Brain microvascular endothelial cell (primary cell): ENCODE data around the gene SBNO2.

Experiments
- DNase-seq: peaks from one replicate; pipeline ENCODE4 v3.0.0-alpha.2; 2020
- H3K27ac ChIP-seq: fragments of 250-450 bp; sonication (Bioruptor Pico); 2 replicates; pipeline ENCODE4 v1.5.1; 2020; ENCODE audit warnings: mild to moderate bottlenecking, moderate library complexity
- H3K27me3 ChIP-seq: fragments of 250-450 bp; sonication (Bioruptor Pico); replicated peaks from 2 replicates; pipeline ENCODE4 v1.5.1; 2020; ENCODE audit warnings: mild to moderate bottlenecking
- H3K36me3 ChIP-seq: fragments of 250-450 bp; sonication (Bioruptor Pico); replicated peaks from 2 replicates; pipeline ENCODE4 v1.5.1; 2020; ENCODE audit warnings: mild to moderate bottlenecking
- H3K4me3 ChIP-seq: 2 replicates; pipeline ENCODE4 v1.5.1; 2011; ENCODE audit warnings: low read depth, mild to moderate bottlenecking, control low read depth, low read length, moderate library complexity
- in situ Hi-C: cut with HindIII; loops from 2 replicates; pipeline ENCODE4 v1.10.0; 2017; ENCODE audit warnings: low sequenced_read_pairs, low pct_ligation_motif_present
- TF ChIP-seq, protein P1 (sequence below): IDR thresholded peaks from 2 replicates; pipeline ENCODE4 v1.5.1; 2011; ENCODE audit warnings: low read depth, mild to moderate bottlenecking, moderate library complexity, low read length, control low read depth, inconsistent platforms; ENCODE audit errors: missing control alignments

Gene SBNO2

GRCh38 chr19:1220477-1220930, 46.4 kb upstream of the SBNO2 start:
- TF ChIP-seq, protein P1, sequence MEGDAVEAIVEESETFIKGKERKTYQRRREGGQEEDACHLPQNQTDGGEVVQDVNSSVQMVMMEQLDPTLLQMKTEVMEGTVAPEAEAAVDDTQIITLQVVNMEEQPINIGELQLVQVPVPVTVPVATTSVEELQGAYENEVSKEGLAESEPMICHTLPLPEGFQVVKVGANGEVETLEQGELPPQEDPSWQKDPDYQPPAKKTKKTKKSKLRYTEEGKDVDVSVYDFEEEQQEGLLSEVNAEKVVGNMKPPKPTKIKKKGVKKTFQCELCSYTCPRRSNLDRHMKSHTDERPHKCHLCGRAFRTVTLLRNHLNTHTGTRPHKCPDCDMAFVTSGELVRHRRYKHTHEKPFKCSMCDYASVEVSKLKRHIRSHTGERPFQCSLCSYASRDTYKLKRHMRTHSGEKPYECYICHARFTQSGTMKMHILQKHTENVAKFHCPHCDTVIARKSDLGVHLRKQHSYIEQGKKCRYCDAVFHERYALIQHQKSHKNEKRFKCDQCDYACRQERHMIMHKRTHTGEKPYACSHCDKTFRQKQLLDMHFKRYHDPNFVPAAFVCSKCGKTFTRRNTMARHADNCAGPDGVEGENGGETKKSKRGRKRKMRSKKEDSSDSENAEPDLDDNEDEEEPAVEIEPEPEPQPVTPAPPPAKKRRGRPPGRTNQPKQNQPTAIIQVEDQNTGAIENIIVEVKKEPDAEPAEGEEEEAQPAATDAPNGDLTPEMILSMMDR: peak; percentile 41
- H3K36me3 ChIP-seq: peaks cover 17% of the 10 kb centered on the region
- no peaks in the 10 kb centered on the region for H3K27me3 ChIP-seq
- in situ Hi-C loops: no loop called here
- H3K4me3 ChIP-seq: no peak overlapping the region
- no peak overlapping the region for H3K27ac ChIP-seq
- no peak for DNase-seq

- no peak for DNase-seq
- TF ChIP-seq, protein P1: no peak
- no peak overlapping the region for H3K4me3 ChIP-seq
- peaks cover 17% of the 10 kb centered on the region for H3K36me3 ChIP-seq
- no peak overlapping the region for H3K27ac ChIP-seq
- no peaks in the 10 kb centered on the region for H3K27me3 ChIP-seq
- in situ Hi-C loops: no loop called here
These were observed 45.9 kb upstream of the SBNO2 start for GRCh38 chr19:1219786-1220476.

DNA sequence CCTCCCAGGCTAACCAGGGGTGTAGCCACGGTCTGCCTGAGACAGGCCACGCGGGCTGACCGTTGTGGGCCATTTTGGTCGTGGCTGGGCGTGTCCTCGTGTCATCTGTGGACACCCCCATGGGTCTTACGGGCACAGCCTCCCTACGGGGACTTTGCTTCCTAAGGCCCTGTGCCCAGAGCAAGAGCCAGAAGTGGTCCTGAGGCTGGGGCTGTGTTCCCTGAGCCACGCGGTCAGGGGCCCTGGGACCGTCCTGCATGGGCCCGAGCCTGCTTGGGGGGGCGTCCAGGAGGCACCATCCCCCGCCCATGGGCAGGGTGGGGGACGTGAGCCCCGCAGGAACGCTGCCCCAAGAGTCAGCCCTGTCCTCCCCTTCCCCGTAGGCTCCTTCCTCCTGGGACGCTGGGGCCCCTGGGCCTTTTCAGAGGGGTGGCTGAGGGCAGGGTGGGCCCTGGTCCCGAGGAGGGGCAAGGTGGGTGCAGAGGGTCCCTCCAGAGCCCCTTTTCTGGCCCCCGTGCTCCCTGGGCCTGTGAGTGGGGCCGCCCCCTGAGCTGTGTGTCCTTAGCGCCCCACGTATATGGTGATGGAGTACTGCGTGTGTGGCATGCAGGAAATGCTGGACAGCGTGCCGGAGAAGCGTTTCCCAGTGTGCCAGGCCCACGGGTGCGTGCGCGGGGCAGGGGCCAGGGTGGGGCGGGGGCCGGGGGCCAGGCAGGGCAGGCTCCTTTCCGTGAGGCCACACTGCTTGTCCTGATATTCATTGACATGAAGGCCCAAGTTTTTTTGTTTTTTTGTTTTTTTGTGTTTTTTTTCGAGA, 44.9 kb upstream of the SBNO2 start:
- TF ChIP-seq, protein P1: no peak

DNA sequence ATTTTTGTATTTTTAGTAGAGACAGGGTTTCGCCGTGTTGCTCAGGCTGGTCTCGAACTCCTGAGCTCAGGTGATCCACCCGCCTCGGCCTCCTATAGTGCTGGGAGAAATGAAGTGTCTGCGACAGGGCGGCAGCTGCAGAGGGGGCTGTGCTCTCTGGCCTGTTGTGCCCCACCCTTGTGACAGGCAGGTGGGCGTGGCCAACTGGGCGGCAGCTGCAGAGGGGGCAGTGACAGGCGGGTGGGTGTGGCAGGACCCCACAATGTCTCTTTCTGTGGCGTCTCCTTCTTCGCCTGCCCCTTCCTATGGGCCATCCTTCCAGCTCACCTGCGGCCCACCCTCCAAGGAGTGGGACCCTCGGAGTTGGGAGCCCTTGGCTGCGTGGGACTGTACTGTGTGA, 43.3 kb upstream of the SBNO2 start:
- H3K4me3 ChIP-seq: no peak overlapping the region
- DNase-seq: no peak
- H3K36me3 ChIP-seq: peaks cover 13% of the 10 kb centered on the region
- H3K27me3 ChIP-seq: no peaks in the 10 kb centered on the region
- no peak overlapping the region for H3K27ac ChIP-seq
- in situ Hi-C loops: no loop called here
- TF ChIP-seq, protein P1: no peak

More for the DNA sequence above, 44.9 kb upstream of the SBNO2 start:
- Histone ChIP-seq H3K27ac (no peak overlapping the region), H3K36me3 (peaks cover 17% of the 10 kb centered on the region), H3K27me3 (no peaks in the 10 kb centered on the region), H3K4me3 (no peak overlapping the region)
- in situ Hi-C loops: no loop called here
- DNase-seq: no peak

DNA sequence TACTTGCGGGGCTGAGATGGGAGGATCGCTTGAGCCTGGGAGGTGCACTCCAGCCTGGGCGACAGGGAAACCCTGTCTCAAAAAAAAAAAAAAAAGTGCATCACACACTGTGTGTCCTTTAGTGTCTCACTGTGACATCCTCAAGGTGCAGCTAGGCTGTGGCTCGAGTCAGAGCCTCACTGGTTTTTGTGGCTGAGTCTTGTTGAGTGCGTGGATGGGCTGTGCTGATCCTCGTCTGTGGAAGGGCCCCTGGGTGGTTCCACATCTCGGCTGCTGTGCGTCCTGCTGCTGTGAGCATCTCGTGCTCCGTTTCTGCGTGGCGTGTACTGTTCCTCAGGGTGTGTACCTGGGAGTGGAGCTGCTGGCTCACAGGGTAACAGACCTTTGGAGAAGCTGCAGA, 42.7 kb upstream of the SBNO2 start:
- H3K27ac ChIP-seq: no peak overlapping the region

More for the DNA sequence above, 42.7 kb upstream of the SBNO2 start:
- Histone ChIP-seq H3K4me3 (no peak overlapping the region), H3K27me3 (no peaks in the 10 kb centered on the region), H3K36me3 (peaks cover 13% of the 10 kb centered on the region)
- no peak for DNase-seq
- in situ Hi-C loops: no loop called here
- TF ChIP-seq, protein P1: no peak
